OCI-LY3 (cell line): ENCODE data around the gene CYP4F11.

Experiments used
- CTCF ChIP-seq: fragments of 200-600, 300-600 bp; sonication (generic); IDR thresholded peaks from 2 replicates; pipeline ENCODE4 v1.5.1; 2014; ENCODE audit warnings: antibody characterized with exemption, low read length, low read depth
- EZH2phosphoT487 ChIP-seq: fragments of 200-600 bp; shearing (Covaris generic); IDR thresholded peaks from 2 replicates; pipeline ENCODE4 v1.6.1; 2018; ENCODE audit warnings: antibody characterized with exemption, mixed run types, low read depth

- no peak for TF ChIP-seq CTCF
- no peak for TF ChIP-seq EZH2phosphoT487
Observed at GRCh38 chr19:15895876-15896430, 38.4 kb downstream of the CYP4F11 start.
